ENCODE measurements around the gene LRRC56. TPM values are rescaled to one million over a fixed set of nuclear protein-coding genes. Genes with fewer than 3 reads are reported as not detected.

Gene LRRC56
- total and polyA plus RNA-seq, 4 donors: 0.08 to 0.46 (median 0.20) TPM

- no peaks in the 10 kb centered on the region for H3K27me3 ChIP-seq (ENCODE audit: control insufficient read depth in 4 of 4, insufficient read depth in 4 of 4, low read length in 3 of 4)
- TF ChIP-seq EGR1 (IDR thresholded peaks at IDR 0.05; ENCODE audit: low read depth in 2 of 2): no peak
- no peak for TF ChIP-seq RAD21 (IDR thresholded peaks at IDR 0.05)
- TF ChIP-seq NR2F2 (IDR thresholded peaks at IDR 0.05): no peak
- no peak for TF ChIP-seq ZBTB33 (IDR thresholded peaks at IDR 0.05)
- no peak for TF ChIP-seq YY1 (IDR thresholded peaks at IDR 0.05)
- TF ChIP-seq, protein P1, sequence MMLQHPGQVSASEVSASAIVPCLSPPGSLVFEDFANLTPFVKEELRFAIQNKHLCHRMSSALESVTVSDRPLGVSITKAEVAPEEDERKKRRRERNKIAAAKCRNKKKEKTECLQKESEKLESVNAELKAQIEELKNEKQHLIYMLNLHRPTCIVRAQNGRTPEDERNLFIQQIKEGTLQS (IDR thresholded peaks at IDR 0.05): no peak
- TF ChIP-seq MAX (IDR thresholded peaks at IDR 0.05): no peak
- TF ChIP-seq, protein P2, sequence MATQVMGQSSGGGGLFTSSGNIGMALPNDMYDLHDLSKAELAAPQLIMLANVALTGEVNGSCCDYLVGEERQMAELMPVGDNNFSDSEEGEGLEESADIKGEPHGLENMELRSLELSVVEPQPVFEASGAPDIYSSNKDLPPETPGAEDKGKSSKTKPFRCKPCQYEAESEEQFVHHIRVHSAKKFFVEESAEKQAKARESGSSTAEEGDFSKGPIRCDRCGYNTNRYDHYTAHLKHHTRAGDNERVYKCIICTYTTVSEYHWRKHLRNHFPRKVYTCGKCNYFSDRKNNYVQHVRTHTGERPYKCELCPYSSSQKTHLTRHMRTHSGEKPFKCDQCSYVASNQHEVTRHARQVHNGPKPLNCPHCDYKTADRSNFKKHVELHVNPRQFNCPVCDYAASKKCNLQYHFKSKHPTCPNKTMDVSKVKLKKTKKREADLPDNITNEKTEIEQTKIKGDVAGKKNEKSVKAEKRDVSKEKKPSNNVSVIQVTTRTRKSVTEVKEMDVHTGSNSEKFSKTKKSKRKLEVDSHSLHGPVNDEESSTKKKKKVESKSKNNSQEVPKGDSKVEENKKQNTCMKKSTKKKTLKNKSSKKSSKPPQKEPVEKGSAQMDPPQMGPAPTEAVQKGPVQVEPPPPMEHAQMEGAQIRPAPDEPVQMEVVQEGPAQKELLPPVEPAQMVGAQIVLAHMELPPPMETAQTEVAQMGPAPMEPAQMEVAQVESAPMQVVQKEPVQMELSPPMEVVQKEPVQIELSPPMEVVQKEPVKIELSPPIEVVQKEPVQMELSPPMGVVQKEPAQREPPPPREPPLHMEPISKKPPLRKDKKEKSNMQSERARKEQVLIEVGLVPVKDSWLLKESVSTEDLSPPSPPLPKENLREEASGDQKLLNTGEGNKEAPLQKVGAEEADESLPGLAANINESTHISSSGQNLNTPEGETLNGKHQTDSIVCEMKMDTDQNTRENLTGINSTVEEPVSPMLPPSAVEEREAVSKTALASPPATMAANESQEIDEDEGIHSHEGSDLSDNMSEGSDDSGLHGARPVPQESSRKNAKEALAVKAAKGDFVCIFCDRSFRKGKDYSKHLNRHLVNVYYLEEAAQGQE (IDR thresholded peaks at IDR 0.05): no peak
- TF ChIP-seq, protein P3, sequence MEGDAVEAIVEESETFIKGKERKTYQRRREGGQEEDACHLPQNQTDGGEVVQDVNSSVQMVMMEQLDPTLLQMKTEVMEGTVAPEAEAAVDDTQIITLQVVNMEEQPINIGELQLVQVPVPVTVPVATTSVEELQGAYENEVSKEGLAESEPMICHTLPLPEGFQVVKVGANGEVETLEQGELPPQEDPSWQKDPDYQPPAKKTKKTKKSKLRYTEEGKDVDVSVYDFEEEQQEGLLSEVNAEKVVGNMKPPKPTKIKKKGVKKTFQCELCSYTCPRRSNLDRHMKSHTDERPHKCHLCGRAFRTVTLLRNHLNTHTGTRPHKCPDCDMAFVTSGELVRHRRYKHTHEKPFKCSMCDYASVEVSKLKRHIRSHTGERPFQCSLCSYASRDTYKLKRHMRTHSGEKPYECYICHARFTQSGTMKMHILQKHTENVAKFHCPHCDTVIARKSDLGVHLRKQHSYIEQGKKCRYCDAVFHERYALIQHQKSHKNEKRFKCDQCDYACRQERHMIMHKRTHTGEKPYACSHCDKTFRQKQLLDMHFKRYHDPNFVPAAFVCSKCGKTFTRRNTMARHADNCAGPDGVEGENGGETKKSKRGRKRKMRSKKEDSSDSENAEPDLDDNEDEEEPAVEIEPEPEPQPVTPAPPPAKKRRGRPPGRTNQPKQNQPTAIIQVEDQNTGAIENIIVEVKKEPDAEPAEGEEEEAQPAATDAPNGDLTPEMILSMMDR (IDR thresholded peaks at IDR 0.05; ENCODE audit: low read depth, low read length, missing input control): no peak
- TF ChIP-seq FOXA1 (IDR thresholded peaks at IDR 0.05): no peak
- no peak for TF ChIP-seq FOXA2 (IDR thresholded peaks at IDR 0.05)
- no peak for TF ChIP-seq RXRA (IDR thresholded peaks at IDR 0.05)
- TF ChIP-seq SP1 (IDR thresholded peaks at IDR 0.05): no peak
- TF ChIP-seq HNF4G (IDR thresholded peaks at IDR 0.05): no peak
- TF ChIP-seq TAF1 (conservative IDR thresholded peaks at IDR 0.05): no peak
- peak; percentile 30 for DNase-seq (ENCODE audit: low spot score)
- no peak overlapping the region for H3K9ac ChIP-seq (ENCODE audit: low read depth in 1 of 2, low read length in 2 of 2)
- H3K4me3 ChIP-seq (ENCODE audit: low read depth in 1 of 3, low read length in 3 of 3): no peak overlapping the region
- WGBS: 94% methylated on average over 28 of the region's 28 CpGs
- H3K36me3 ChIP-seq (ENCODE audit: control insufficient read depth in 4 of 4, insufficient read depth in 3 of 4, low read depth in 1 of 4, low read length in 3 of 4): peaks cover 0 to 11% (median 6%) of the 10 kb centered on the region in 4 donors
- peaks cover 5 to 20% (median 14%) of the 10 kb centered on the region in 4 donors for H3K4me1 ChIP-seq (ENCODE audit: control insufficient read depth in 4 of 4, insufficient read depth in 4 of 4, low read length in 3 of 4)
- H3K27ac ChIP-seq (ENCODE audit: low read depth in 1 of 2, low read length in 2 of 2): no peak overlapping the region
- no peaks in the 10 kb centered on the region for H3K9me3 ChIP-seq (ENCODE audit: control insufficient read depth in 4 of 4, low read length in 3 of 4)
Observed at GRCh38 chr11:530960-531831, 6.1 kb upstream of the LRRC56 start.

Measured in liver (tissue), 9 donors.